IMR-90 (cell line): ENCODE results near the gene NEDD4L. TPM values are rescaled to one million over a fixed set of nuclear protein-coding genes. Genes with fewer than 3 reads are reported as not detected.

ENCODE experiments used
- ATAC-seq: fragments of 200-7000 bp; cut with Tn5 transposase; 2 replicates; pipeline ENCODE4 v1.9.1; 2020; ENCODE audit warnings: low read depth, mild to moderate bottlenecking, moderate library complexity
- BruUV-seq: library from RNA; stranded (reverse); fragments of 400-500 nt; replicated peaks from 2 replicates; lab custom pipeline; 2021; lab: Mats Ljungman, UMichigan
- CTCF ChIA-PET: fragments of 300-600 bp; formaldehyde crosslinking; extraction: SDS; loops from one replicate; lab custom pipeline; 2021; ENCODE audit warnings: antibody characterized with exemption; lab: Yijun Ruan, JAX
- POLR2A ChIA-PET: fragments of 300-600 bp; sonication (Branson Sonifier 250); formaldehyde crosslinking; loops from one replicate; lab custom pipeline; 2022; ENCODE audit warnings: antibody characterized with exemption; ENCODE audit not compliant: unreplicated experiment; lab: Charles Lee
- DNase-seq: peaks from one replicate; pipeline ENCODE4 v3.0.0; 2013
- H2AFZ ChIP-seq: replicated peaks from 2 replicates; pipeline ENCODE3; 2013; ENCODE audit warnings: low read length, mild to moderate bottlenecking; ENCODE audit not compliant: poor library complexity
- H2AK5ac ChIP-seq: 2 replicates; pipeline ENCODE4 v1.6.1; 2013; ENCODE audit warnings: low read depth, low read length, inconsistent platforms
- H2AK9ac ChIP-seq: replicated peaks from 2 replicates; pipeline ENCODE3; 2013; ENCODE audit warnings: mild to moderate bottlenecking, low read depth, low read length, moderate library complexity; ENCODE audit not compliant: poor library complexity
- H2BK120ac ChIP-seq: 2 replicates; pipeline ENCODE4 v1.6.1; 2013; ENCODE audit warnings: low read depth, low read length, inconsistent platforms
- H2BK15ac ChIP-seq: 3 replicates; pipeline ENCODE4 v1.6.1; 2013; ENCODE audit warnings: low read depth, low read length, inconsistent platforms
- H2BK20ac ChIP-seq: 2 replicates; pipeline ENCODE4 v1.6.1; 2013; ENCODE audit warnings: low read depth, mild to moderate bottlenecking, inconsistent platforms, low read length, moderate library complexity
- H2BK5ac ChIP-seq: 2 replicates; pipeline ENCODE4 v1.6.1; 2013; ENCODE audit warnings: mild to moderate bottlenecking, low read depth, low read length, inconsistent platforms; ENCODE audit not compliant: poor library complexity, severe bottlenecking
- H3K14ac ChIP-seq: replicated peaks from 2 replicates; pipeline ENCODE4 v1.6.1; 2013; ENCODE audit warnings: low read depth, low read length, inconsistent platforms
- H3K18ac ChIP-seq: 2 replicates; pipeline ENCODE4 v1.6.1; 2013; ENCODE audit warnings: low read depth, low read length, control low read depth
- H3K23ac ChIP-seq: 2 replicates; pipeline ENCODE4 v1.6.1; 2013; ENCODE audit warnings: low read depth, low read length, inconsistent platforms
- H3K27ac ChIP-seq: 2 replicates; pipeline ENCODE4 v1.5.1; 2013; ENCODE audit warnings: mild to moderate bottlenecking, control low read depth, low read length; ENCODE audit not compliant: insufficient read depth
- H3K27me3 ChIP-seq: 2 replicates; pipeline ENCODE4 v1.6.1; 2013; ENCODE audit warnings: low read length; ENCODE audit not compliant: control insufficient read depth, insufficient read depth
- H3K36me3 ChIP-seq: 2 replicates; pipeline ENCODE4 v1.6.1; 2013; ENCODE audit warnings: low read length, mixed read lengths; ENCODE audit not compliant: control insufficient read depth, insufficient read depth
- H3K4ac ChIP-seq: 2 replicates; pipeline ENCODE4 v1.6.1; 2013; ENCODE audit warnings: low read depth, low read length, inconsistent platforms
- H3K4me1 ChIP-seq: 2 replicates; pipeline ENCODE4 v1.6.1; 2013; ENCODE audit warnings: low read length, mixed read lengths; ENCODE audit not compliant: control insufficient read depth, insufficient read depth
- H3K4me2 ChIP-seq: 2 replicates; pipeline ENCODE4 v1.6.1; 2013; ENCODE audit warnings: low read depth, mild to moderate bottlenecking, control low read depth, low read length, moderate library complexity
- H3K4me3 ChIP-seq: 2 replicates; pipeline ENCODE4 v1.5.1; 2013; ENCODE audit warnings: low read depth, mild to moderate bottlenecking, control low read depth, low read length, moderate library complexity; ENCODE audit not compliant: insufficient read depth
- H3K56ac ChIP-seq: 2 replicates; pipeline ENCODE4 v1.6.1; 2013; ENCODE audit warnings: low read length, inconsistent platforms; ENCODE audit not compliant: insufficient read depth; ENCODE audit errors: extremely low read depth
- H3K79me1 ChIP-seq, 2 experiments: 2 replicates each; pipeline ENCODE4 v1.6.1; 2013; ENCODE audit warnings: low read length in 2 of 2, inconsistent platforms in 1 of 2, low read depth in 1 of 2
- H3K9ac ChIP-seq: 2 replicates; pipeline ENCODE4 v1.6.1; 2013; ENCODE audit warnings: low read depth, low read length, control low read depth
- H3K9me1 ChIP-seq: 2 replicates; pipeline ENCODE4 v1.6.1; 2013; ENCODE audit warnings: low read length, inconsistent platforms; ENCODE audit not compliant: insufficient read depth
- H3K9me3 ChIP-seq: 2 replicates; pipeline ENCODE4 v1.6.1; 2013; ENCODE audit warnings: low read length; ENCODE audit not compliant: control insufficient read depth, insufficient read depth
- H4K20me1 ChIP-seq: 2 replicates; pipeline ENCODE4 v1.6.1; 2013; ENCODE audit warnings: low read length, inconsistent platforms; ENCODE audit not compliant: insufficient read depth
- H4K5ac ChIP-seq: 2 replicates; pipeline ENCODE4 v1.6.1; 2013; ENCODE audit warnings: mild to moderate bottlenecking, low read depth, low read length, control low read depth
- H4K8ac ChIP-seq, 2 experiments: 2 replicates each; pipeline ENCODE4 v1.6.1; 2013; ENCODE audit warnings: low read depth in 2 of 2, low read length in 2 of 2, control low read depth in 1 of 2, inconsistent platforms in 1 of 2
- H4K91ac ChIP-seq: 2 replicates; pipeline ENCODE4 v1.6.1; 2013; ENCODE audit warnings: low read depth, low read length, inconsistent platforms; ENCODE audit not compliant: insufficient read depth
- CEBPB ChIP-seq: IDR thresholded peaks from 2 replicates; pipeline ENCODE4 v1.6.1; 2012; ENCODE audit warnings: low read depth, low read length, improper control_type of control experiment
- MAZ ChIP-seq: IDR thresholded peaks from 2 replicates; pipeline ENCODE4 v1.6.1; 2012; ENCODE audit warnings: low read depth, mild to moderate bottlenecking, low read length, improper control_type of control experiment, moderate library complexity, borderline replicate concordance
- USF2 ChIP-seq: fragments of 150-350 bp; IDR thresholded peaks from 2 replicates; pipeline ENCODE4 v1.6.1; 2017; ENCODE audit warnings: mild to moderate bottlenecking, antibody characterized with exemption, low read length, low read depth
- whole genome bisulfite sequencing, 2 experiments: methylation state at CpG; one replicate each; pipeline versions ENCODE4 v1.1.5 to v1.1.7; 2013; ENCODE audit warnings: missing lambda C conversion rate in 2 of 2; ENCODE audit not compliant: insufficient read length in 1 of 2; ENCODE audit errors: extremely low coverage in 2 of 2; 5-methylcytosine and 5-hydroxymethylcytosine counted together
- dilution Hi-C: fragments of 300-500 bp; cut with HindIII; formaldehyde crosslinking; loops from one replicate; pipeline ENCODE4 v1.14.3; 2018; ENCODE audit warnings: low sequenced_read_pairs; ENCODE audit not compliant: unreplicated experiment
- in situ Hi-C: fragments of 300-500 bp; cut with MboI; formaldehyde crosslinking; loops from 3 replicates; pipeline ENCODE4 v1.14.3; 2019; ENCODE audit warnings: low sequenced_read_pairs, inconsistent platforms, mixed read lengths
- intact Hi-C: fragments of 100-400 bp; cut with micrococcal nuclease; formaldehyde crosslinking; loops from 2 replicates; pipeline ENCODE4 v1.10.0; 2022
- polyA plus RNA-seq, 3 experiments: library from polyadenylated mRNA; depleted of rRNA; stranded (reverse); fragments of >200 nt; gene quantifications; 2 replicates each; pipeline ENCODE4 v1.2.3, GENCODE V29; 2012; ENCODE audit warnings: low replicate concordance in 1 of 3
- total RNA-seq: library from RNA; depleted of rRNA; stranded (reverse); fragments of >200 nt; gene quantifications from 2 replicates; pipeline ENCODE4 v1.2.3, GENCODE V29; 2012

Gene NEDD4L
- total and polyA plus RNA-seq, 2 of the 4 experiments (the other 2 are of a cell fraction), result 10.0 to 10.9 TPM

GRCh38 chr18:58167073-58167472, 123.0 kb downstream of the NEDD4L start:
- Histone ChIP-seq H4K91ac (no peak overlapping the region), H2BK15ac (no peak overlapping the region), H3K23ac (no peak overlapping the region), H4K8ac (no peak overlapping the region), H3K4ac (no peak overlapping the region), H4K20me1 (peaks cover 3% of the 10 kb centered on the region; the same call in 1 of the 2 replicates), H2BK20ac (no peak overlapping the region), H2BK5ac (no peak overlapping the region), H2AFZ (no peak overlapping the region), H3K27me3 (no peaks in the 10 kb centered on the region), H3K9ac (no peak overlapping the region), H3K18ac (no peak overlapping the region), H3K27ac (no peak overlapping the region), H3K4me1 (no peaks in the 10 kb centered on the region), H3K4me3 (no peak overlapping the region), H2AK5ac (no peak overlapping the region), H3K79me1 (no peaks in the 10 kb centered on the region), H3K56ac (no peak overlapping the region), H3K14ac (no peak overlapping the region), H3K9me3 (no peaks in the 10 kb centered on the region), H3K4me2 (no peak overlapping the region), H3K36me3 (no peaks in the 10 kb centered on the region), H2AK9ac (no peak overlapping the region), H4K5ac (no peak overlapping the region), H3K9me1 (peaks cover 7% of the 10 kb centered on the region), H2BK120ac (no peak overlapping the region)
- no peak for TF ChIP-seq CEBPB
- no peak for TF ChIP-seq MAZ
- TF ChIP-seq USF2, result no peak
- no TSS peak for BruUV-seq
- CTCF ChIA-PET, result no interaction called here
- intact Hi-C loops (no loop called here), dilution Hi-C loops (no loop called here), in situ Hi-C loops (no loop called here)
- DNase-seq (no peak), ATAC-seq (no peak)
- WGBS, 2 experiments, result 100% methylated on average over 1 of the region's 1 CpG; no CpG with 5 or more reads in 1 of the 2 experiments
- POLR2A ChIA-PET, result no interaction called here
